ENCODE data around the gene INPP5A.

DNA sequence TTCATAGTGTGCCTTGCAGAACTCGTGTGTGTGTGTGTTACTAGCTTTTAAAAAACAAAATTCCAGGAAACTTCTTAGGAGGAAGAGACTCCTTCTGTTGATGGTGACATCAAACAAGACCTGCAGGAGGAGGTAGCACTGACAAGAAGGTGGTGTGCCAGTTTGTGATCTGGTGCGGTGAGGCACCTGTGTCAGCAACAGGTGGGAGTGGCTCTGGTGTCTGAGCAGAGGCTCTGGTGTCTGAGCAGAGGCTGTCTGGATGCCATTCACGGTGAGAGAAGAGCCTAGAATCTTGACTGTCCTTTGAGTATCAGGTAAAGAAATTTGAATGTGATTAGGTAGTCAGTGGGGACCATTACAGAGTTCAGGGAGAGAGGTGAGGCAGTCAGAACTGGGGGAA lies 122.8 kb downstream of the INPP5A start:
- no peak for TF ChIP-seq EZH2 (IDR thresholded peaks at IDR 0.05; ENCODE audit: borderline replicate concordance)
- TF ChIP-seq, protein P1, sequence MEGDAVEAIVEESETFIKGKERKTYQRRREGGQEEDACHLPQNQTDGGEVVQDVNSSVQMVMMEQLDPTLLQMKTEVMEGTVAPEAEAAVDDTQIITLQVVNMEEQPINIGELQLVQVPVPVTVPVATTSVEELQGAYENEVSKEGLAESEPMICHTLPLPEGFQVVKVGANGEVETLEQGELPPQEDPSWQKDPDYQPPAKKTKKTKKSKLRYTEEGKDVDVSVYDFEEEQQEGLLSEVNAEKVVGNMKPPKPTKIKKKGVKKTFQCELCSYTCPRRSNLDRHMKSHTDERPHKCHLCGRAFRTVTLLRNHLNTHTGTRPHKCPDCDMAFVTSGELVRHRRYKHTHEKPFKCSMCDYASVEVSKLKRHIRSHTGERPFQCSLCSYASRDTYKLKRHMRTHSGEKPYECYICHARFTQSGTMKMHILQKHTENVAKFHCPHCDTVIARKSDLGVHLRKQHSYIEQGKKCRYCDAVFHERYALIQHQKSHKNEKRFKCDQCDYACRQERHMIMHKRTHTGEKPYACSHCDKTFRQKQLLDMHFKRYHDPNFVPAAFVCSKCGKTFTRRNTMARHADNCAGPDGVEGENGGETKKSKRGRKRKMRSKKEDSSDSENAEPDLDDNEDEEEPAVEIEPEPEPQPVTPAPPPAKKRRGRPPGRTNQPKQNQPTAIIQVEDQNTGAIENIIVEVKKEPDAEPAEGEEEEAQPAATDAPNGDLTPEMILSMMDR (IDR thresholded peaks at IDR 0.05; ENCODE audit: poor library complexity): no peak
